ENCODE data around the gene RYR1.

RYR1 gene

DNA sequence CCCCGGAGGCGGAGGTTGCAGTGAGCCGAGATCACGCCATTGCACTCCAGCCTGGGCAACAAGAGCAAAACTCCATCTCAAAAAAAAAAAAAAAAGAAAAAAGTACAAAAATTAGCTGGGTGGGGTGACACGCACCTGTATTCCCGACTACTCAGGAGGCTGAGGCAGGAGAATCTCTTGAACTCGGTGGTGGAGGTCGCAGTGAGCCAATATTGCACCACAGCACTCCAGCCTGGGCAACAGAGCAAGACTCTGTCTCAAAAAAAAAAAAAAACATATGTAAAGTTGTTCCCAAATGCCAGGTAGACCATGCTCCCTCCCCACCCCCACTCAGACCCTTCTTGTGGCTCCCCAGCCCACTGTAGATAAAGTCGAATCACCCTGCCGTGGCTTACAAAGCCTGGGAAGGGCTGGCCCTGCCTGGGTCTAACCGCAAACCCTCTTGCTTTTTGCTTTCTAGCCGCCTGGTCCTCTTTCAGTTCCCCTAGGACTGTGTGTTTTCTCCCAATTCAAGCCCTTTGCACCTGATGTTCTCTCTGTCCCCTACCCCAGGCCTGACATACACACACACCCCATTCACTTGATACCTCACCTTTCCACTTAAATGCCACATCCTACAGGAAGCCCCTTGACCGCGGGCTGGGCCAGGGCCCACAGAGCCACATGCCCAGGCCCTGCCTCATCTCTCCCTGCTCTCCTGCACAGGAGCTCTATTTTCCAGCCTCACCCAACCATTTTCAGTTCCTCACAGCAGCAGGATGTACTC lies 149.9 kb downstream of the RYR1 start:
- DNase-seq = no peak
- H3K36me3 ChIP-seq = no peaks in the 10 kb centered on the region
- H3K27ac ChIP-seq = no peak overlapping the region
- H3K27me3 ChIP-seq (ENCODE audit: insufficient read depth, low read depth, severe bottlenecking) = no peaks in the 10 kb centered on the region
- H3K9me3 ChIP-seq (ENCODE audit: severe bottlenecking) = no peaks in the 10 kb centered on the region
- TF ChIP-seq, protein P1, sequence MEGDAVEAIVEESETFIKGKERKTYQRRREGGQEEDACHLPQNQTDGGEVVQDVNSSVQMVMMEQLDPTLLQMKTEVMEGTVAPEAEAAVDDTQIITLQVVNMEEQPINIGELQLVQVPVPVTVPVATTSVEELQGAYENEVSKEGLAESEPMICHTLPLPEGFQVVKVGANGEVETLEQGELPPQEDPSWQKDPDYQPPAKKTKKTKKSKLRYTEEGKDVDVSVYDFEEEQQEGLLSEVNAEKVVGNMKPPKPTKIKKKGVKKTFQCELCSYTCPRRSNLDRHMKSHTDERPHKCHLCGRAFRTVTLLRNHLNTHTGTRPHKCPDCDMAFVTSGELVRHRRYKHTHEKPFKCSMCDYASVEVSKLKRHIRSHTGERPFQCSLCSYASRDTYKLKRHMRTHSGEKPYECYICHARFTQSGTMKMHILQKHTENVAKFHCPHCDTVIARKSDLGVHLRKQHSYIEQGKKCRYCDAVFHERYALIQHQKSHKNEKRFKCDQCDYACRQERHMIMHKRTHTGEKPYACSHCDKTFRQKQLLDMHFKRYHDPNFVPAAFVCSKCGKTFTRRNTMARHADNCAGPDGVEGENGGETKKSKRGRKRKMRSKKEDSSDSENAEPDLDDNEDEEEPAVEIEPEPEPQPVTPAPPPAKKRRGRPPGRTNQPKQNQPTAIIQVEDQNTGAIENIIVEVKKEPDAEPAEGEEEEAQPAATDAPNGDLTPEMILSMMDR (IDR thresholded peaks at IDR 0.05; ENCODE audit: low read depth, low read length) = no peak
- H3K4me3 ChIP-seq (ENCODE audit: low read depth, low read length) = no peak overlapping the region

DNA sequence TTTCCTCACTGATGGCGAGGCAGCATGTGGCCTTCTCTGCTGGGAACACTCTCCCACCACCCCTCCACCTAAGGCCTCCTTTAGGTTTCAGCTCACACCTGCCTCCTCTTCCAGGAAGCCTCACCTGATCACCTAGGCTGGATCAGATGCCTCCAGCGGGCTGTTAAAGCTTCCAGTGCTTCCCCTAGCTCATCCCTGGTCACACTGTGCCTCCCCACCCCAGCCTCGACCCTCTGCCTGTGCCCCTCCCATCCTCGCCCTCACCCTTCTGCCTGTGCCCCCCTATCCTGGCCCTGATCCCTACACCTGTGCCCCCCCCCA lies 150.5 kb downstream of the RYR1 start:
- Histone ChIP-seq H3K27me3 (ENCODE audit: insufficient read depth, low read depth, severe bottlenecking) (no peaks in the 10 kb centered on the region), H3K27ac (no peak overlapping the region), H3K9me3 (ENCODE audit: severe bottlenecking) (no peaks in the 10 kb centered on the region), H3K4me3 (ENCODE audit: low read depth, low read length) (no peak overlapping the region), H3K36me3 (no peaks in the 10 kb centered on the region)
- TF ChIP-seq, protein P1 (IDR thresholded peaks at IDR 0.05; ENCODE audit: low read depth, low read length) = no peak
- no peak for DNase-seq

DNA sequence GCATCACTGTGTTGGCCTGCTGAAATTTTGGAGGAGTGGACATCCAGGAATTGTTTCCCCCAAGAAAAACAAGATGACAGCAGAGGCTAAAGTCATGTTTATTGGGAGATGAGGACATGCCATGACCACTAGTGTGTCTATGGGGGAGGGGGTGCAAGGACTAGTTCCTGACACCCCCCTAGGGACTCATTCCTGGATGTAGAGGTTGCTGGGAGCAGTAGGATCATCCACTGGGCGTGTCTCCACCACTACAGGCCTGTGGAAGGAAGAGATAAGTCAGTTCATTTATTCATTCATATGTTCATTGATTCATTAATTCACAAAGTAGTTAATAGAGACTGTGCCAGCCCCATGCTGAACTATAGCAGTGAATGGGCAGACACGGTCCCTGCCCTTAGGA lies 154.1 kb downstream of the RYR1 start:
- Histone ChIP-seq H3K27ac (no peak overlapping the region), H3K36me3 (no peaks in the 10 kb centered on the region), H3K27me3 (ENCODE audit: insufficient read depth, low read depth, severe bottlenecking) (no peaks in the 10 kb centered on the region), H3K9me3 (ENCODE audit: severe bottlenecking) (no peaks in the 10 kb centered on the region), H3K4me3 (ENCODE audit: low read depth, low read length) (no peak overlapping the region)
- DNase-seq = no peak
- TF ChIP-seq, protein P1 (IDR thresholded peaks at IDR 0.05; ENCODE audit: low read depth, low read length) = no peak

DNA sequence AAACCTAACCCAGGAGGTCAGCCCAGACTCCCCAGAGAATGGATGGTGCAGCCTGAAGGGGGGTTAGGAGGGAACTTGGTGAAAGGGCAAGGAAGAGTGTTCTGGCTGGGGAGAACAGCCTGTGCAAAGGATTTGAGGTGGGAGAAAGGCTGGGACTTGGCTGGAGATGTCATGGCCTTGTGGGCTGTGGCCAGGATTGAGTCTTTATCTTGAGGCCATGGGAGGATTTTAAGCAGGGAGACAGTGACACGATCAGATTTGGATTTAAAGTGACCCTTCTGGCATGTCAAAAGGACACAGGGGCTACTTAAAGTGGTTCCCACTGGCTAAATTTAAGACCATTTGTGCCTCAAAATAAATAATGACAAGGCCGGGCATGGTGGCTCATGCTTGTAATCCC lies 154.6 kb downstream of the RYR1 start:
- Histone ChIP-seq H3K36me3 (no peaks in the 10 kb centered on the region), H3K27me3 (ENCODE audit: insufficient read depth, low read depth, severe bottlenecking) (no peaks in the 10 kb centered on the region), H3K9me3 (ENCODE audit: severe bottlenecking) (no peaks in the 10 kb centered on the region), H3K27ac (no peak overlapping the region), H3K4me3 (ENCODE audit: low read depth, low read length) (no peak overlapping the region)
- TF ChIP-seq, protein P1 (IDR thresholded peaks at IDR 0.05; ENCODE audit: low read depth, low read length) = no peak
- DNase-seq = no peak

DNA sequence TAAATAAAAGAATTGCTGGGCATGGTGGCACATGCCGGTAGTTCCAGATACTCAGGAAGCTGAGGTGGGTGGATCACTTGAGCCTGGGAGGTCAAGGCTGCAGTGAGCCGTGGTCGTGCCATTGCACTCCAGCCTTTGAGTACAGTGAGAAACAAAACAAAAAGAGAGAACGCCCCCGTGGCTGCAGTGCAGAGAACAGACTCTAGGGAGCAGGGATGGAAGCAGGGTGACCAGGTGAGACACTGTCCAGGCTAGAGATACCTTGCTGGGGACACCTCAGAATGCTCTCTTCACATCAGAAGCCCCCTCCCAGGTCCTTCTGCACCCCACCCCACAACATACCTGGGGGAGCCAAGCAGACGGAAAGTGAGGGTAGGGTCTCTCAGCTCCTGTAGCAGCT lies 159.4 kb downstream of the RYR1 start:
- TF ChIP-seq, protein P1 (IDR thresholded peaks at IDR 0.05; ENCODE audit: low read depth, low read length) = no peak

More for the DNA sequence above, 159.4 kb downstream of the RYR1 start:
- no peak for DNase-seq
- Histone ChIP-seq H3K27ac (no peak overlapping the region), H3K27me3 (ENCODE audit: insufficient read depth, low read depth, severe bottlenecking) (no peaks in the 10 kb centered on the region), H3K9me3 (ENCODE audit: severe bottlenecking) (no peaks in the 10 kb centered on the region), H3K4me3 (ENCODE audit: low read depth, low read length) (no peak overlapping the region), H3K36me3 (no peaks in the 10 kb centered on the region)
